Effector CD4-positive, alpha-beta T cell (primary cell): ENCODE measurements around the gene SOBP. TPM values are rescaled to one million over a fixed set of nuclear protein-coding genes. Genes with fewer than 3 reads are reported as not detected.
A peak's percentile ranks its signal among the peaks of the same experiment; 100 is the strongest.
"Not testable (repeated sequence)": the region's sequence is repeated elsewhere in the genome, so short reads cannot be mapped to it uniquely, and the experiment has no call there.

Experiments
- DNase-seq: peaks from one replicate; pipeline ENCODE4 v3.0.0-alpha.2; 2020
- total RNA-seq: gene quantifications from one replicate; lab custom pipeline; 2026; lab: John Stamatoyannopoulos, UW

Gene SOBP
- total RNA-seq: not detected

- DNase-seq: peak; percentile 7
These were observed at the start of gene SOBP for GRCh38 chr6:107489636-107490565. Gene SOBP, plus strand, starts transcription at chr6:107490117. Its CDS starts 500 bp downstream, at chr6:107490617.

GRCh38 chr6:107440936-107441335 is 49.0 kb upstream of the SOBP start:
- DNase-seq: no peak

GRCh38 chr6:107441682-107442081 is 48.2 kb upstream of the SOBP start:
- DNase-seq: no peak

GRCh38 chr6:107442938-107443607 is 46.8 kb upstream of the SOBP start:
- no peak for DNase-seq

GRCh38 chr6:107443608-107444267 is 46.2 kb upstream of the SOBP start:
- no peak for DNase-seq

GRCh38 chr6:107444277-107444676 is 45.6 kb upstream of the SOBP start:
- no peak for DNase-seq

- DNase-seq: no peak
These were observed 42.2 kb upstream of the SOBP start for GRCh38 chr6:107447663-107448216.

GRCh38 chr6:107448776-107449175 is 41.1 kb upstream of the SOBP start:
- no peak for DNase-seq

- DNase-seq: no peak
These were observed 31.1 kb upstream of the SOBP start for GRCh38 chr6:107458672-107459282.

- DNase-seq: peak; percentile 96
These were observed 30.4 kb upstream of the SOBP start, which contains the start of gene PDSS2 for GRCh38 chr6:107459283-107460082. Gene PDSS2, minus strand, starts transcription at chr6:107459564. Its CDS starts 279 bp downstream, at chr6:107459285.

GRCh38 chr6:107460083-107460631 is 29.8 kb upstream of the SOBP start:
- DNase-seq: no peak

GRCh38 chr6:107466062-107466461 is 23.9 kb upstream of the SOBP start:
- DNase-seq: no peak

GRCh38 chr6:107470364-107470763 is 19.6 kb upstream of the SOBP start:
- no peak for DNase-seq

GRCh38 chr6:107473660-107474059 is 16.3 kb upstream of the SOBP start:
- DNase-seq: no peak

GRCh38 chr6:107475360-107475759 is 14.6 kb upstream of the SOBP start:
- not testable (repeated sequence) for DNase-seq

GRCh38 chr6:107475826-107476225 is 14.1 kb upstream of the SOBP start:
- DNase-seq: not testable (repeated sequence)

- DNase-seq: no peak
These were observed 10.7 kb upstream of the SOBP start for GRCh38 chr6:107479089-107479690.

GRCh38 chr6:107485157-107485556 is 4.8 kb upstream of the SOBP start:
- DNase-seq: no peak

GRCh38 chr6:107488174-107488874 is 1.6 kb upstream of the SOBP start:
- no peak for DNase-seq
